Right lobe of liver (tissue), 6 donors: ENCODE results near the gene HDGFL2. TPM values are rescaled to one million over a fixed set of nuclear protein-coding genes. Genes with fewer than 3 reads are reported as not detected.

Experiments
- ATAC-seq, 4 donors: fragments of 200-7000 bp; cut with Tn5 transposase; one replicate each; pipeline ENCODE4 v1.9.1; 2020; ENCODE audit warnings: mild to moderate bottlenecking in 4 of 4, moderate library complexity in 4 of 4
- DNase-seq, 3 donors: peaks; one replicate each; pipeline ENCODE4 v3.0.0-alpha.2; 2020
- H3K27ac ChIP-seq, 3 donors: fragments of 200-600 bp; one replicate each; pipeline ENCODE4 v1.8.0; 2022
- H3K27me3 ChIP-seq, 2 donors: fragments of 200-600 bp; one replicate each; pipeline ENCODE4 v1.8.0; 2022
- H3K36me3 ChIP-seq, 4 donors: fragments of 200-600 bp; sonication (generic) in 1 of 4; one replicate each; pipeline versions ENCODE4 v1.5.1 to v1.8.0; 2017 to 2022; ENCODE audit warnings: control low read depth in 1 of 4
- H3K4me1 ChIP-seq, 4 donors: fragments of 200-600 bp; sonication (generic) in 1 of 4; one replicate each; pipeline versions ENCODE4 v1.5.1 to v1.8.0; 2017 to 2022; ENCODE audit warnings: control low read depth in 1 of 4
- H3K4me3 ChIP-seq, 3 donors: fragments of 200-600 bp; one replicate each; pipeline ENCODE4 v1.8.0; 2022
- H3K9me3 ChIP-seq, 4 donors: fragments of 200-600 bp; sonication (generic) in 1 of 4; one replicate each; pipeline versions ENCODE4 v1.5.1 to v1.8.0; 2017 to 2022; ENCODE audit warnings: control low read depth in 1 of 4
- CTCF ChIP-seq, 4 donors: fragments of 200-600 bp in 3 of 4; fragments of 450-650 bp in 1 of 4; IDR thresholded peaks; one replicate each; pipeline versions ENCODE4 v1.5.1 to v1.8.0; 2016 to 2022; ENCODE audit warnings: antibody characterized with exemption in 4 of 4, mild to moderate bottlenecking in 2 of 4
- POLR2A ChIP-seq: fragments of 450-650 bp; IDR thresholded peaks from one replicate; pipeline ENCODE4 v1.6.1; 2017; ENCODE audit warnings: antibody characterized with exemption, mild to moderate bottlenecking
- WGBS: methylation state at CpG from one replicate; pipeline ENCODE4 v1.1.6; 2018; ENCODE audit warnings: low coverage, low lambda C conversion rate; ENCODE audit not compliant: insufficient coverage; ENCODE audit errors: missing lambda C conversion rate; 5-methylcytosine and 5-hydroxymethylcytosine counted together
- intact Hi-C, 2 donors: fragments of 100-400 bp; cut with DNase I; formaldehyde crosslinking; loops; one replicate each; pipeline versions ENCODE4 v1.11.2 to v1.14.1; 2022
- total RNA-seq, 6 experiments: library from RNA; depleted of rRNA in 2 of 6; stranded (reverse); fragments of >200 nt in 2 of 6; fragmentation: NEBNext Ultra II Directional in 3 of 6; extraction: Animal tissue kit (Norgen Biotek cat#: 25700) in 3 of 6; gene quantifications; one replicate each; pipeline versions ENCODE4 v1.1.0 to v1.2.4, GENCODE V29; 2016 to 2023
- donor health status: DM: no; HTN: yes; CAD: no.
- donor health status: DM: no; HTN: no; CAD: no.
- donor health status: DM: no; HTN: no; CAD: no.
- donor health status: DM: no; HTN: yes; CAD: no.
- donor health status: DM: no; HTN: yes; CAD: no.

The HDGFL2 gene
- total RNA-seq, 6 experiments from 2014 or later = 8.4 to 16.3 (median 14.0) TPM

- H3K27me3 ChIP-seq = no peaks in the 10 kb centered on the region
- DNase-seq (no peak), ATAC-seq (no peak)
- WGBS = 98% methylated on average over 13 of the region's 16 CpGs
- intact Hi-C loops = no loop called here
- no peak overlapping the region for H3K27ac ChIP-seq
- TF ChIP-seq CTCF (IDR thresholded peaks at IDR 0.05) (no peak), POLR2A (no peak)
- no peak overlapping the region for H3K4me3 ChIP-seq
- H3K36me3 ChIP-seq = peaks cover 0 to 5% (median 0%) of the 10 kb centered on the region in 4 donors
- no peaks in the 10 kb centered on the region for H3K9me3 ChIP-seq
- no peaks in the 10 kb centered on the region for H3K4me1 ChIP-seq
Measured at GRCh38 chr19:4429256-4429655, 42.8 kb upstream of the HDGFL2 start.

GRCh38 chr19:4429771-4430171 lies 42.3 kb upstream of the HDGFL2 start:
- H3K4me3 ChIP-seq = no peak overlapping the region
- H3K27ac ChIP-seq = no peak overlapping the region
- peaks cover 0 to 5% (median 0%) of the 10 kb centered on the region in 4 donors for H3K36me3 ChIP-seq
- intact Hi-C loops = no loop called here
- H3K9me3 ChIP-seq = no peaks in the 10 kb centered on the region
- 80% methylated on average over 1 of the region's 12 CpGs for WGBS
- TF ChIP-seq POLR2A = no peak
- no peak for TF ChIP-seq CTCF (IDR thresholded peaks at IDR 0.05)
- ATAC-seq (no peak), DNase-seq (no peak)
- H3K4me1 ChIP-seq = no peaks in the 10 kb centered on the region
- H3K27me3 ChIP-seq = no peaks in the 10 kb centered on the region

DNA sequence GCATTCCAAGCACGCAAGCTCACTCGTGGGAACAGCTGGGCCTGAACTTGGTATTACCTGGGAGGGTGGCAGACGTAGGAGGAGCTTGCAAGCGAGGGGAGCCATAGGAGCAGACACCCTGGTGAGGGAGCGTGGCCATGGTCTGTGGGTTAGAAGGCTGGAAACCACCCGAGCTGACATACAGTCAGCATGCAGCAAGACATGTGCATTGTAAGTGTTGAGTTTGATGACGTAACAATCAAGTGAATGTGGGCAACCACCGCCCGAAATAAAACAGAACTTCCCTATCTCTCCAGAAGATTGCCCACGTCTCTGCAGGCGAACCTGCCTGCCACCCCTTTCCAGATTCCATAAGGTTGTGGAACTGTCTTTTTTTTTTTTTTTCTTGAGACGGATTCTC lies 41.3 kb upstream of the HDGFL2 start:
- no peak overlapping the region for H3K4me3 ChIP-seq
- no peak overlapping the region for H3K27ac ChIP-seq
- H3K9me3 ChIP-seq = no peaks in the 10 kb centered on the region
- intact Hi-C loops = no loop called here
- 53% methylated on average over 7 of the region's 12 CpGs for WGBS
- ATAC-seq (peak in 2 of 4 donors; percentile 27 to 53), DNase-seq (no peak)
- H3K36me3 ChIP-seq = peaks cover 0 to 5% (median 0%) of the 10 kb centered on the region in 4 donors
- H3K4me1 ChIP-seq = no peaks in the 10 kb centered on the region
- TF ChIP-seq POLR2A (no peak), CTCF (IDR thresholded peaks at IDR 0.05) (no peak)
- no peaks in the 10 kb centered on the region for H3K27me3 ChIP-seq

DNA sequence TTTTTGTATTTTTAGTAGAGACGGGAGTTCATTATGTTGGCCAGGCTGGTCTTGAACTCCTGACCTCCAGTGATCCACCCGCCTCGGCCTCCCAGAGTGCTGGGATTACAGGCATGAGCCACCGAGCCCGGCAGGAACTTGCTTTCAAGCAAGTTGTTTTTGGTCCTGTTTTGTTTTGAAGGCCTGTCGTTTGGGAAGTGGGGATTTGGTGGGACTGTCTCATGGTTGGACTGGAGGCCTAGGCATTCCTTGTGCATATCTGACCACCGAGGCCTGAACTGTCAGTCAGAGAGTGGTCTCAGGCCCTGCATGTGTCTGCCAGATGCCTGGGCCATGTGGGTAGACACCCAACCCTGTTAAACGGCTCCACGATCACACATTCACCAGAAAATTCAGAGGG lies 40.8 kb upstream of the HDGFL2 start:
- Histone ChIP-seq H3K27ac (no peak overlapping the region), H3K27me3 (no peaks in the 10 kb centered on the region), H3K36me3 (peaks cover 0 to 5% (median 0%) of the 10 kb centered on the region in 4 donors), H3K9me3 (no peaks in the 10 kb centered on the region), H3K4me3 (no peak overlapping the region), H3K4me1 (no peaks in the 10 kb centered on the region)
- ATAC-seq = no peak
- no peak for TF ChIP-seq CTCF (IDR thresholded peaks at IDR 0.05)
- TF ChIP-seq POLR2A = no peak
- WGBS = 84% methylated on average over 6 of the region's 9 CpGs
- no peak for DNase-seq
- intact Hi-C loops = no loop called here
